H9 (cell line): ENCODE data around the gene CHN2. TPM values are rescaled to one million over a fixed set of nuclear protein-coding genes. Genes with fewer than 3 reads are reported as not detected.

Experiments used
- DNase-seq: peaks from one replicate; pipeline ENCODE4 v3.0.0-alpha.2; 2017
- H2AFZ ChIP-seq: one replicate; pipeline ENCODE4 v1.6.1; 2013; ENCODE audit warnings: mild to moderate bottlenecking, low read length, control low read depth, moderate library complexity
- H2AK5ac ChIP-seq: 2 replicates; pipeline ENCODE4 v1.6.1; 2013; ENCODE audit warnings: low read length, control low read depth, mixed read lengths; ENCODE audit not compliant: insufficient read length
- H2BK120ac ChIP-seq: one replicate; pipeline ENCODE4 v1.6.1; 2013; ENCODE audit warnings: low read depth, mild to moderate bottlenecking, low read length, control low read depth, inconsistent platforms; ENCODE audit not compliant: poor library complexity, severe bottlenecking
- H2BK12ac ChIP-seq: 2 replicates; pipeline ENCODE4 v1.6.1; 2013; ENCODE audit warnings: low read length, control low read depth, mixed read lengths, low read depth; ENCODE audit not compliant: insufficient read length
- H2BK15ac ChIP-seq: 2 replicates; pipeline ENCODE4 v1.6.1; 2013; ENCODE audit warnings: low read depth, low read length, control low read depth
- H2BK20ac ChIP-seq: one replicate; pipeline ENCODE4 v1.6.1; 2013; ENCODE audit warnings: low read depth, mild to moderate bottlenecking, low read length, control low read depth, inconsistent platforms; ENCODE audit not compliant: poor library complexity, severe bottlenecking
- H2BK5ac ChIP-seq: 2 replicates; pipeline ENCODE4 v1.6.1; 2013; ENCODE audit warnings: low read length, control low read depth, mixed read lengths; ENCODE audit not compliant: insufficient read length
- H3K14ac ChIP-seq: 2 replicates; pipeline ENCODE4 v1.6.1; 2013; ENCODE audit warnings: low read length, control low read depth; ENCODE audit not compliant: insufficient read depth
- H3K18ac ChIP-seq: 2 replicates; pipeline ENCODE4 v1.6.1; 2013; ENCODE audit warnings: low read depth, mild to moderate bottlenecking, mixed read lengths, low read length, control low read depth; ENCODE audit not compliant: insufficient read length
- H3K23ac ChIP-seq: 2 replicates; pipeline ENCODE4 v1.6.1; 2013; ENCODE audit warnings: low read length, control low read depth, mixed read lengths, low read depth; ENCODE audit not compliant: insufficient read length
- H3K23me2 ChIP-seq: 2 replicates; pipeline ENCODE4 v1.6.1; 2013; ENCODE audit warnings: low read depth, mild to moderate bottlenecking, mixed read lengths, low read length, control low read depth; ENCODE audit not compliant: insufficient read length, poor library complexity, severe bottlenecking
- H3K27ac ChIP-seq: 2 replicates; pipeline ENCODE4 v1.5.1; 2013; ENCODE audit warnings: low read length, control low read depth, mixed read lengths, low read depth; ENCODE audit not compliant: insufficient read length
- H3K27me3 ChIP-seq: 2 replicates; pipeline ENCODE4 v1.6.1; 2013; ENCODE audit warnings: low read length, control low read depth, inconsistent platforms; ENCODE audit not compliant: insufficient read depth
- H3K4ac ChIP-seq: 2 replicates; pipeline ENCODE4 v1.6.1; 2013; ENCODE audit warnings: low read depth, mild to moderate bottlenecking, control low read depth, inconsistent platforms, low read length, moderate library complexity
- H3K4me1 ChIP-seq: 2 replicates; pipeline ENCODE4 v1.6.1; 2013; ENCODE audit warnings: low read length, control low read depth, inconsistent platforms; ENCODE audit not compliant: insufficient read depth
- H3K4me2 ChIP-seq: 2 replicates; pipeline ENCODE4 v1.6.1; 2013; ENCODE audit warnings: low read length, control low read depth, mixed read lengths; ENCODE audit not compliant: insufficient read length, insufficient read depth
- H3K56ac ChIP-seq: 2 replicates; pipeline ENCODE4 v1.6.1; 2013; ENCODE audit warnings: low read depth, mild to moderate bottlenecking, mixed read lengths, low read length, control low read depth; ENCODE audit not compliant: insufficient read length
- H3K79me1 ChIP-seq: 2 replicates; pipeline ENCODE4 v1.6.1; 2013; ENCODE audit warnings: low read depth, mild to moderate bottlenecking, moderate library complexity, low read length, control low read depth, inconsistent platforms; ENCODE audit not compliant: insufficient read depth, poor library complexity, severe bottlenecking
- H3K79me2 ChIP-seq: 2 replicates; pipeline ENCODE4 v1.6.1; 2013; ENCODE audit warnings: low read length, control low read depth, inconsistent platforms; ENCODE audit not compliant: insufficient read depth
- H3K9ac ChIP-seq: 2 replicates; pipeline ENCODE4 v1.6.1; 2013; ENCODE audit warnings: low read length, control low read depth, mixed read lengths; ENCODE audit not compliant: insufficient read length; ENCODE audit errors: extremely low read depth
- H3K9me3 ChIP-seq: one replicate; pipeline ENCODE4 v1.6.1; 2013; ENCODE audit warnings: low read depth, low read length, inconsistent platforms; ENCODE audit not compliant: control insufficient read depth
- H3T11ph ChIP-seq: one replicate; pipeline ENCODE4 v1.6.1; 2013; ENCODE audit warnings: mild to moderate bottlenecking, low read length, control low read depth, inconsistent platforms
- H4K20me1 ChIP-seq: one replicate; pipeline ENCODE4 v1.6.1; 2013; ENCODE audit not compliant: control insufficient read depth, insufficient read length, insufficient read depth
- H4K5ac ChIP-seq: 2 replicates; pipeline ENCODE4 v1.6.1; 2013; ENCODE audit warnings: low read depth, mild to moderate bottlenecking, mixed read lengths, low read length, control low read depth; ENCODE audit not compliant: insufficient read length
- H4K8ac ChIP-seq: replicated peaks from 2 replicates; pipeline ENCODE4 v1.6.1; 2013; ENCODE audit warnings: low read length, control low read depth, mixed read lengths, low read depth; ENCODE audit not compliant: insufficient read length
- H4K91ac ChIP-seq: 2 replicates; pipeline ENCODE4 v1.6.1; 2013; ENCODE audit warnings: low read depth, mild to moderate bottlenecking, moderate library complexity, mixed read lengths, low read length, control low read depth; ENCODE audit not compliant: insufficient read length
- H3K27ac Mint-ChIP-seq, 3 experiments: 2 replicates in 2 of 3; 3 replicates in 1 of 3; pipeline ENCODE4 v1.8.0; 2020 to 2021; ENCODE audit warnings: mixed read lengths in 3 of 3, mild to moderate bottlenecking in 1 of 3, moderate library complexity in 1 of 3
- H3K27me3 Mint-ChIP-seq: 2 replicates; pipeline ENCODE4 v1.8.0; 2021; ENCODE audit warnings: low read depth, mild to moderate bottlenecking, moderate library complexity, mixed read lengths
- H3K36me3 Mint-ChIP-seq, 3 experiments: 2 replicates in 2 of 3; 3 replicates in 1 of 3; pipeline ENCODE4 v1.8.0; 2020 to 2021; ENCODE audit warnings: low read depth in 3 of 3, mixed read lengths in 3 of 3; ENCODE audit not compliant: insufficient read depth in 1 of 3
- H3K4me1 Mint-ChIP-seq, 2 experiments: 2 replicates each; pipeline ENCODE4 v1.8.0; 2020; ENCODE audit warnings: mixed read lengths in 2 of 2
- H3K4me3 Mint-ChIP-seq, 2 experiments: 2 replicates in 1 of 2; 3 replicates in 1 of 2; pipeline ENCODE4 v1.8.0; 2020 to 2021; ENCODE audit warnings: mild to moderate bottlenecking in 2 of 2, mixed read lengths in 2 of 2, moderate library complexity in 1 of 2
- H3K9me3 Mint-ChIP-seq, 2 experiments: 2 replicates in 1 of 2; 3 replicates in 1 of 2; pipeline ENCODE4 v1.8.0; 2020; ENCODE audit warnings: mild to moderate bottlenecking in 2 of 2, mixed read lengths in 2 of 2, moderate library complexity in 1 of 2
- WGBS: extraction: QIAGEN DNeasy Blood & Tissue Kit; methylation state at CpG from one replicate; pipeline ENCODE4 v1.1.7; 2013; ENCODE audit warnings: missing lambda C conversion rate, low lambda C conversion rate, mixed read lengths; ENCODE audit not compliant: insufficient read length; ENCODE audit errors: extremely low coverage; 5-methylcytosine and 5-hydroxymethylcytosine counted together
- total RNA-seq: library from RNA; stranded (reverse); gene quantifications from 2 replicates; pipeline ENCODE4 v1.2.1, GENCODE V29; 2021
- TF ChIP-seq, protein P1 (sequence below): fragments of 200-600 bp; sonication (generic); conservative IDR thresholded peaks from 3 replicates; pipeline ENCODE4 v1.8.0; 2021; ENCODE audit warnings: antibody characterized with exemption, mild to moderate bottlenecking

The CHN2 gene
- total RNA-seq, 1 experiment from 2014 or later = 3.3 TPM

DNA sequence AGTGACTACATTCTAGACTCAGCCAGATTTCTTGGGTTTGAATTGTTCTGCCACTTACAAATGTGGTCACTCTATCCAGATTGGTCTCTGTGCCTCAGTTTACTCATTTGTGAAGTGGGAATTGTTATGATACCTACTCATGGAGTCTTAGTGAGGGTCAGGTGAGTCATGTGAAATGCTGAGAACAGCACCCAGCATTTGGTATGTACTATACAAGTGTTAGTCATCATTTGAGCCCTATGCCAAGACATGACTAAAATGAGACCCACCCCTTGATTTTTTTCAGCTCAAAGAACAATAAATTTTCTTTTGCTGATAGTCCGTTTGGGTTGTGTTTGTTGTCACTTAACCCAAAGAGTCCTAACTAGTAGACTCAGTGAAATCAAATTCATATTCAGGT, 92.8 kb downstream of the CHN2 start:
- no peaks in the 10 kb centered on the region for H3K23me2 ChIP-seq
- H3K56ac ChIP-seq = no peak overlapping the region
- no peak overlapping the region for H2BK120ac ChIP-seq
- H2BK20ac ChIP-seq = no peak overlapping the region
- no peak overlapping the region for H3K27ac Mint-ChIP-seq
- no peak overlapping the region for H3K18ac ChIP-seq
- H4K91ac ChIP-seq = no peak overlapping the region
- H2BK5ac ChIP-seq = no peak overlapping the region
- H2BK12ac ChIP-seq = no peak overlapping the region
- H4K20me1 ChIP-seq = no peaks in the 10 kb centered on the region
- H3K4me2 ChIP-seq = no peak overlapping the region
- peaks cover 18% of the 10 kb centered on the region for H3K4me1 ChIP-seq
- H4K5ac ChIP-seq = no peak overlapping the region
- no peak overlapping the region for H3K4ac ChIP-seq
- TF ChIP-seq, protein P1, sequence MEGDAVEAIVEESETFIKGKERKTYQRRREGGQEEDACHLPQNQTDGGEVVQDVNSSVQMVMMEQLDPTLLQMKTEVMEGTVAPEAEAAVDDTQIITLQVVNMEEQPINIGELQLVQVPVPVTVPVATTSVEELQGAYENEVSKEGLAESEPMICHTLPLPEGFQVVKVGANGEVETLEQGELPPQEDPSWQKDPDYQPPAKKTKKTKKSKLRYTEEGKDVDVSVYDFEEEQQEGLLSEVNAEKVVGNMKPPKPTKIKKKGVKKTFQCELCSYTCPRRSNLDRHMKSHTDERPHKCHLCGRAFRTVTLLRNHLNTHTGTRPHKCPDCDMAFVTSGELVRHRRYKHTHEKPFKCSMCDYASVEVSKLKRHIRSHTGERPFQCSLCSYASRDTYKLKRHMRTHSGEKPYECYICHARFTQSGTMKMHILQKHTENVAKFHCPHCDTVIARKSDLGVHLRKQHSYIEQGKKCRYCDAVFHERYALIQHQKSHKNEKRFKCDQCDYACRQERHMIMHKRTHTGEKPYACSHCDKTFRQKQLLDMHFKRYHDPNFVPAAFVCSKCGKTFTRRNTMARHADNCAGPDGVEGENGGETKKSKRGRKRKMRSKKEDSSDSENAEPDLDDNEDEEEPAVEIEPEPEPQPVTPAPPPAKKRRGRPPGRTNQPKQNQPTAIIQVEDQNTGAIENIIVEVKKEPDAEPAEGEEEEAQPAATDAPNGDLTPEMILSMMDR = no peak
- no peak overlapping the region for H3K4me3 Mint-ChIP-seq
- no peak overlapping the region for H3K9ac ChIP-seq
- no peaks in the 10 kb centered on the region for H3K9me3 ChIP-seq
- no peaks in the 10 kb centered on the region for H3K27me3 ChIP-seq
- no CpG with 5 or more reads among the region's 1 CpG for WGBS
- no peaks in the 10 kb centered on the region; a peak in 1 of 7 replicates for H3K36me3 Mint-ChIP-seq
- no peak overlapping the region for H3T11ph ChIP-seq
- H3K79me2 ChIP-seq = no peaks in the 10 kb centered on the region
- DNase-seq = no peak
- no peaks in the 10 kb centered on the region; a peak in 1 of 5 replicates for H3K9me3 Mint-ChIP-seq
- peaks cover 47 to 55% of the 10 kb centered on the region in 2 experiments for H3K4me1 Mint-ChIP-seq
- H3K27me3 Mint-ChIP-seq = no peaks in the 10 kb centered on the region; the same call in none of the 2 replicates
- no peak overlapping the region for H2AFZ ChIP-seq
- H3K23ac ChIP-seq = no peak overlapping the region
- no peaks in the 10 kb centered on the region for H3K79me1 ChIP-seq
- H4K8ac ChIP-seq = no peak overlapping the region
- H2BK15ac ChIP-seq = no peak overlapping the region
- H3K27ac ChIP-seq = no peak overlapping the region
- H2AK5ac ChIP-seq = no peak overlapping the region
- H3K14ac ChIP-seq = no peak overlapping the region
